Ascending aorta (tissue), 2 donors: ENCODE results near the gene CDYL. TPM values are rescaled to one million over a fixed set of nuclear protein-coding genes. Genes with fewer than 3 reads are reported as not detected.

Source experiments
- DNase-seq, 2 donors: peaks; one replicate each; pipeline ENCODE4 v3.0.0-alpha.2; 2019; ENCODE audit warnings: low spot score in 2 of 2
- H3K27ac ChIP-seq, 2 donors: fragments of 200-600 bp; sonication (generic); one replicate each; pipeline ENCODE4 v1.5.1; 2016 to 2017; ENCODE audit warnings: mild to moderate bottlenecking in 1 of 2
- H3K27me3 ChIP-seq: fragments of 200-600 bp; sonication (generic); one replicate; pipeline ENCODE4 v1.5.1; 2017
- H3K36me3 ChIP-seq, 2 donors: fragments of 200-600 bp; sonication (generic); one replicate each; pipeline ENCODE4 v1.5.1; 2016
- H3K4me1 ChIP-seq, 2 donors: fragments of 200-600 bp; sonication (generic); one replicate each; pipeline ENCODE4 v1.5.1; 2016 to 2017; ENCODE audit warnings: mild to moderate bottlenecking in 1 of 2
- H3K4me3 ChIP-seq, 2 donors: fragments of 200-600 bp; sonication (generic); one replicate each; pipeline ENCODE4 v1.5.1; 2016 to 2017; ENCODE audit warnings: mild to moderate bottlenecking in 1 of 2
- H3K9me3 ChIP-seq, 2 donors: fragments of 200-600 bp; sonication (generic); one replicate each; pipeline ENCODE4 v1.5.1; 2016
- CTCF ChIP-seq, 3 experiments: fragments of 200-600 bp in 2 of 3; fragments of 450-650 bp in 1 of 3; sonication (generic) in 2 of 3; IDR thresholded peaks; one replicate each; pipeline ENCODE4 v1.5.1; 2016 to 2019; ENCODE audit warnings: antibody characterized with exemption in 3 of 3, mild to moderate bottlenecking in 1 of 3, moderate library complexity in 1 of 3
- intact Hi-C: fragments of 100-400 bp; cut with DNase I; formaldehyde crosslinking; loops from one replicate; pipeline ENCODE4 v1.15.1; 2023
- total RNA-seq: library from RNA; depleted of rRNA; stranded (reverse); fragments of >200 nt; gene quantifications from one replicate; pipeline ENCODE4 v1.1.0, GENCODE V29; 2016

CDYL gene
- total RNA-seq, 1 donor from 2014 or later = 73.7 TPM

GRCh38 chr6:4774715-4775493, 1.3 kb upstream of the CDYL start:
- peaks cover 5 to 9% of the 10 kb centered on the region in 2 donors for H3K4me1 ChIP-seq
- peak in 1 of 2 donors; percentile 74 for DNase-seq
- H3K4me3 ChIP-seq = peak overlapping the region; percentile 93 to 97
- peak overlapping the region; percentile 60 to 95 for H3K27ac ChIP-seq
- no peaks in the 10 kb centered on the region for H3K27me3 ChIP-seq
- intact Hi-C loops = loop anchor here (1.0 to 5.0 kb wide), 6 partner anchors 113 to 638 kb away; partner anchors contain the start of genes ECI2 and RPP40
- H3K9me3 ChIP-seq = no peaks in the 10 kb centered on the region
- H3K36me3 ChIP-seq = no peaks in the 10 kb centered on the region
- no peak for TF ChIP-seq CTCF (IDR thresholded peaks at IDR 0.05)

- Histone ChIP-seq H3K4me1 (peaks cover 5 to 9% of the 10 kb centered on the region in 2 donors), H3K36me3 (no peaks in the 10 kb centered on the region), H3K27ac (peak overlapping the region; percentile 75 to 95), H3K4me3 (peak overlapping the region; percentile 93 to 97), H3K9me3 (no peaks in the 10 kb centered on the region), H3K27me3 (no peaks in the 10 kb centered on the region)
- intact Hi-C loops = loop anchor here (1.0 to 5.0 kb wide), 8 partner anchors 113 to 755 kb away; partner anchors contain the start of gene RPP40
- DNase-seq = peak; percentile 24 to 85
- TF ChIP-seq CTCF (IDR thresholded peaks at IDR 0.05) = peak in 2 of 3 experiments; percentile 12 to 33
Observed at GRCh38 chr6:4775494-4776130, 592 bp upstream of the CDYL start.

GRCh38 chr6:4776493-4777393, 539 bp downstream of the CDYL start:
- peaks cover 5 to 9% of the 10 kb centered on the region in 2 donors for H3K4me1 ChIP-seq
- no peaks in the 10 kb centered on the region for H3K36me3 ChIP-seq
- peak in 1 of 2 donors; percentile 76 for DNase-seq
- H3K9me3 ChIP-seq = no peaks in the 10 kb centered on the region
- peak overlapping the region; percentile 93 to 97 for H3K4me3 ChIP-seq
- H3K27ac ChIP-seq = peak overlapping the region; percentile 67 to 83
- no peak for TF ChIP-seq CTCF (IDR thresholded peaks at IDR 0.05)
- intact Hi-C loops = loop anchor here (1.0 to 5.0 kb wide), 7 partner anchors 114 to 756 kb away; a partner anchor contains a TSS
- no peaks in the 10 kb centered on the region for H3K27me3 ChIP-seq

GRCh38 chr6:4777394-4777935, 1.3 kb downstream of the CDYL start:
- peak overlapping the region; percentile 93 to 97 for H3K4me3 ChIP-seq
- intact Hi-C loops = loop anchor here (2.0 to 5.0 kb wide), 5 partner anchors 115 to 757 kb away; a partner anchor contains a TSS
- no peaks in the 10 kb centered on the region for H3K9me3 ChIP-seq
- no peaks in the 10 kb centered on the region for H3K27me3 ChIP-seq
- no peaks in the 10 kb centered on the region for H3K36me3 ChIP-seq
- H3K27ac ChIP-seq = no peak overlapping the region
- peaks cover 5 to 9% of the 10 kb centered on the region in 2 donors for H3K4me1 ChIP-seq
- no peak for DNase-seq
- TF ChIP-seq CTCF (IDR thresholded peaks at IDR 0.05) = no peak

- intact Hi-C loops = loop anchor here (5.0 kb wide), 4 partner anchors 116 to 426 kb away; no protein-coding TSS in a partner anchor
- Histone ChIP-seq H3K27me3 (no peaks in the 10 kb centered on the region), H3K9me3 (no peaks in the 10 kb centered on the region), H3K4me1 (peaks cover 5 to 9% of the 10 kb centered on the region in 2 donors), H3K4me3 (peak overlapping the region; percentile 93 to 97), H3K27ac (no peak overlapping the region), H3K36me3 (no peaks in the 10 kb centered on the region)
- no peak for TF ChIP-seq CTCF (IDR thresholded peaks at IDR 0.05)
- no peak for DNase-seq
Observed at GRCh38 chr6:4778086-4778485, 1.9 kb downstream of the CDYL start.
